ENCODE data around the gene UBXN1. TPM values are rescaled to one million over a fixed set of nuclear protein-coding genes. Genes with fewer than 3 reads are reported as not detected.

Gene UBXN1, protein sequence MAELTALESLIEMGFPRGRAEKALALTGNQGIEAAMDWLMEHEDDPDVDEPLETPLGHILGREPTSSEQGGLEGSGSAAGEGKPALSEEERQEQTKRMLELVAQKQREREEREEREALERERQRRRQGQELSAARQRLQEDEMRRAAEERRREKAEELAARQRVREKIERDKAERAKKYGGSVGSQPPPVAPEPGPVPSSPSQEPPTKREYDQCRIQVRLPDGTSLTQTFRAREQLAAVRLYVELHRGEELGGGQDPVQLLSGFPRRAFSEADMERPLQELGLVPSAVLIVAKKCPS
- total RNA-seq, result 100 to 1,000 TPM; 110 to 116 TPM

DNA sequence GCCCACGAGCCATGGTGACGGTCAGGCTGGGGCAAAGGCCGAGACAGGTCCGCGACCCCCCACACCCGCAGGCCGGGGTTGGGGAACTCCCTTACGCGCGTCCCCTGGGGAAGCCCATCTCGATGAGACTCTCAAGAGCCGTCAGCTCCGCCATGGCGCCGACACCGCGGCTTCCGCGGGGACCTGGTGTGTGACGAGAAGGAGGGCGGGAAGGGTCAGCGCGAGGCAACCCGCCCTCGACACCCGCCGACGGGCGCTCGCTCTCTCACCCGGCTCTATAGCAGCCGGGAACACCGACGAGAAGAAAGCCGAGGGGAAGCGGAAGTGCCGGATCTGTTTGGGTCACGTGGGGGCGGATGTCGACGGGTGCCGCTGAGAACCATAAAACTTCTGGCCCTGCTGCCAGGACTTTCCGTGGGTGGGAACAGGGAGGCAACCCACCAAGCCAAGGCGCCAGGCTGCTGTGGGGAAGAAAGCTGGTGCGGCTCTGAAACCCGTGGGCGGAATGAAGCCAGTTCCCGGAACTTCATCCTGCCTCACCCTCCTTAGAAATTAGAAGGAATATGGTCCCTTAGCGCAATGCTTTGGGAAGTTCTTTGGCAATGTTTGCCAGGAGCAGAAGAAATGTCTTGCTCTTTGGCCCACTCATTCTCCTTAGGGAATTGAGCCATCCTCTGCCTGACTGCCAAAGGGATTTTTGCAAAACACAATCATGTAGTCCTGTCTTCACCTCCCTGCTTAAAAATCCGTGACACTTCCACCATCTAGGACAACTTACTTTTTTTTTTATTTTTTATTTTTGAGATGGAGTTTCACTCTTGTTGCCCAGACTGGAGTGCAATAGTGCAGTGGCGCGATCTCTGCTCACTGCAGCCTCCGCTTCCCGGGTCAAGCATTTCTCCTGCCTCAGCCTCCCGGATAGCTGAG, at the start of gene UBXN1:
Gene UBXN1, minus strand, starts transcription at position 304 of the 927 bp plus-strand sequence. Its CDS starts 150 bp downstream, at position 154.
- Mint-ChIP-seq H3K27ac (peak within 1 kb of the TSS; percentile 90), H3K4me3 (peak within 1 kb of the TSS; percentile 86), H3K4me1 (ENCODE audit: low read depth) (peaks cover 35% of the 10 kb centered on the region), H3K27me3 (no peaks in the 10 kb centered on the region), H3K36me3 (peaks cover 18% of the 10 kb centered on the region), H3K9me3 (no peaks in the 10 kb centered on the region)
- DNase-seq, result peak; percentile 94
- intact Hi-C loops (cut with micrococcal nuclease), result loop anchor here (1.0 to 10.0 kb wide), 2 partner anchors 8 to 254 kb away; partner anchors contain the start of gene UQCC3
- ChIA-PET POLR2A (interaction anchor here (0.6 to 1.4 kb wide), 2 partner anchors 14 to 181 kb away, joined by 3 to 14 read pairs; partner anchors contain the start of genes C11orf98 and CSKMT), CTCF (interaction anchor here (1.0 to 3.4 kb wide), 6 partner anchors 14 to 255 kb away, joined by 3 to 32 read pairs (median 14); partner anchors contain the start of genes C11orf98, CSKMT, TMEM179B and TUT1)

DNA sequence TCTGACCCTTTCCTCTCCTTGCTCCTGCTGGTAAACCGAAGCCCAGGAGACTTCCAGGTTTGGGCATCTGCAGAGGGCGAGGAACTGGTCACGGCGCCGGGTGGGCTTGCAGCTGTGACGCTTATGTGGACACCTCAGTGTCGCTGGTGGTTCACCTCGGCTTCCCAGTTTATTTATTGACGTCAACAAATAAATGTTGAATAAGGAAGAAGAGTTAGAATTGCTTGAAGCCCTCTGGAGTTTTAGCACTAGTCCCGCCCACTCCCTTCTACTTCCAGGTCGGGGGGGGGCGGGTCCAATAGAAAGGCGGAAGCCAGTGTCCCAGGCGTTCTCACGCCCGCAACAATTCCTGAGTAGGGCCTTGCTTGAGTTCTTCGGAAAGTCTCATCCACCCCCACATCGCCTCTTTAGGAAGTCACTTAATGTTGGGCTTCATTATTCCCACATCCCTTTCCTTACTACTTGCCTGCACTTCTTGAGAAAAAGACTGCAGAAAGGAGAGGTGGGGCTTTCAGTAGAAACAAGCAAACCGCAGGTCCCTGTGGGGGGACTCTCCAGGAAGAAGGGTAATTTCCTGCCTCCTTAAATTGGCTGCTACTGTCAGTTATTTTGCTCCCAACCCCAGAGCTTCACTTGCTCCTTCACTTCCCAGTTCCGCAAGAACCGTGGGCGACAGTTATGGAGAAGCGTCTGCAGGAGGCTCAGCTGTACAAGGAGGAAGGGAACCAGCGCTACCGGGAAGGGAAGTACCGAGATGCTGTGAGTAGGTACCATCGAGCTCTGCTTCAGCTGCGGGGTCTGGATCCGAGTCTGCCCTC, 49.5 kb upstream of the UBXN1 start, which contains the start of gene TTC9C:
Gene TTC9C, plus strand, starts transcription at position 316 of the 818 bp plus-strand sequence. Its CDS starts 363 bp downstream, at position 679.
- peak; percentile 90 for DNase-seq
- peak within 1 kb of the TSS; percentile 99 for H3K4me3 Mint-ChIP-seq
- no peaks in the 10 kb centered on the region for H3K9me3 Mint-ChIP-seq
- POLR2A ChIA-PET, result interaction anchor here (0.6 to 4.1 kb wide), 26 partner anchors 8 to 156 kb away, joined by 3 to 39 read pairs (median 6); partner anchors contain the start of genes C11orf98, CSKMT, EEF1G and INTS5
- CTCF ChIA-PET, result interaction anchor here (1.0 to 5.7 kb wide), 6 partner anchors 10 to 58 kb away, joined by 5 to 28 read pairs (median 6); partner anchors contain the start of genes LBHD1, POLR2G, UQCC3 and ZBTB3
- intact Hi-C loops (cut with micrococcal nuclease), result loop anchor here (1.0 to 2.0 kb wide), 3 partner anchors 26 to 112 kb away; partner anchors contain the start of genes TAF6L and ZBTB3
- peak within 1 kb of the TSS; percentile 93 for H3K27ac Mint-ChIP-seq
- H3K36me3 Mint-ChIP-seq, result peaks cover 52% of the 10 kb centered on the region
- peaks cover 44% of the 10 kb centered on the region for H3K4me1 Mint-ChIP-seq (ENCODE audit: low read depth)
- no peaks in the 10 kb centered on the region for H3K27me3 Mint-ChIP-seq

DNA sequence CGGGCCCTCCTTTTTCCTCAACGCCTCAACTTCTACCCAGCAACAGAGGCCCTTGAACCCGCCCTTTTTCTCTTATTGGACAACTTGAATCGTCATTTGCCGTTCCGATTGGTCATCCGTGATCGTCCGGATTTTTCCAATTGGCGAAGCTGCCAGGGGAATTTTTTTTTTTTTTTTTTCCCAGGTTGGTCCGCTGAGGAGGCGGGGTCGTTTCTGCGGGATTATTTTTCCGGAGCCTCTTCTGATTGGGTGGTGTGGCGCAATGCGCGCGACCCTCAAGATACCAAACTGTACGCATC, 48.9 kb upstream of the UBXN1 start:
- Mint-ChIP-seq H3K27ac (peak overlapping the region; percentile 93), H3K27me3 (no peaks in the 10 kb centered on the region), H3K9me3 (no peaks in the 10 kb centered on the region), H3K4me1 (ENCODE audit: low read depth) (peaks cover 40% of the 10 kb centered on the region), H3K4me3 (peak overlapping the region; percentile 99), H3K36me3 (peaks cover 52% of the 10 kb centered on the region)
- ChIA-PET POLR2A (interaction anchor here (0.6 to 5.3 kb wide), 32 partner anchors 10 to 202 kb away, joined by 3 to 48 read pairs (median 6); partner anchors contain the start of genes B3GAT3, C11orf98, CSKMT and EEF1G), CTCF (interaction anchor here (0.7 to 5.7 kb wide), 14 partner anchors 10 to 136 kb away, joined by 3 to 28 read pairs (median 4); partner anchors contain the start of genes C11orf98, CSKMT, LBHD1 and MTA2)
- peak; percentile 90 for DNase-seq
- intact Hi-C loops (cut with micrococcal nuclease), result loop anchor here (1.0 to 2.0 kb wide), 10 partner anchors 19 to 153 kb away; partner anchors contain the start of genes INTS5, NXF1, TAF6L and TMEM179B

DNA sequence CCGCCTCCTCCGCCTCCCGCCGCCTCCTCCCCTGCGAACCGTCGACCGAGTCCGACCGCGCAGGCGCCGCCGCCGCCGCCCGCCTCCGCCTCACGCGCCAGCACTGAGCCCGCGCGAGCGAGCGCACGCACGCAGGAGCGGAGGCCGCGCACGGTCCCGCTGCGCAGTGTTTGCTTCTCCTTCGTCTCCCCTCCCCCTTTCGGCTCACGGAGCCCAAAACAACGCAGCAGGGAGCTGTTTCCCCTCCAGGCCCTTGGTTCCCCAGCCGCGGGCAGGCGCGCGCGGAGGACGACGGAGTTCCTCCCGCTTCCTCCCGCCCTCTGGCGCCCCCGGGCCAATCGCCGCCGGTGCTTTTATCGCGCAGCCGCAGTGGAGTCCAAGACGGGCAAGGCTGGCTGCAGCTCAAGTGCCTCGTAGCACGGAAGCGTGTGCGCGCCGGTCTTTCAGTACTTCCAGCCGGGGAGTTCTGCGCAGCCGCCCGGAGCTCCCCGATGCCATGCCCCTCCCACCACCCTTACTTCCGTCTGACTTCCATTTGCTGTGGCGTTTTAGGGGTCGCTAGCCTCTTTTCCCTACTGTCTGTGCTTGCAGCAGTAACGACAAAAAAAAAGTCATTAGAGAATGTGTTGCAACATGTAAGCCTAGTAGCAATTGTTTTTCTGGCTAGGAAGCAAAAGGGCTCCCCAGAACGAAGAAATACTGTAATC, 48.4 kb upstream of the UBXN1 start, which contains the start of gene HNRNPUL2:
Gene HNRNPUL2, minus strand, starts transcription at position 293 of the 707 bp plus-strand sequence. CDS start 301 bp downstream, outside the sequence.
- ChIA-PET CTCF (interaction anchor here (0.5 to 5.7 kb wide), 17 partner anchors 9 to 151 kb away, joined by 3 to 28 read pairs (median 4); partner anchors contain the start of genes C11orf98, CSKMT, LBHD1 and MTA2), POLR2A (interaction anchor here (0.6 to 5.3 kb wide), 33 partner anchors 10 to 203 kb away, joined by 3 to 48 read pairs (median 6); partner anchors contain the start of genes B3GAT3, C11orf98, CSKMT and EEF1G)
- no peaks in the 10 kb centered on the region for H3K9me3 Mint-ChIP-seq
- H3K4me1 Mint-ChIP-seq (ENCODE audit: low read depth), result peaks cover 42% of the 10 kb centered on the region
- H3K36me3 Mint-ChIP-seq, result peaks cover 57% of the 10 kb centered on the region
- intact Hi-C loops (cut with micrococcal nuclease), result loop anchor here (1.0 to 2.0 kb wide), 7 partner anchors 18 to 154 kb away; partner anchors contain the start of genes INTS5, NXF1, TMEM179B and UQCC3
- H3K4me3 Mint-ChIP-seq, result peak within 1 kb of the TSS; percentile 99
- H3K27me3 Mint-ChIP-seq, result no peaks in the 10 kb centered on the region
- H3K27ac Mint-ChIP-seq, result peak within 1 kb of the TSS; percentile 93
- peak; percentile 99 for DNase-seq

DNA sequence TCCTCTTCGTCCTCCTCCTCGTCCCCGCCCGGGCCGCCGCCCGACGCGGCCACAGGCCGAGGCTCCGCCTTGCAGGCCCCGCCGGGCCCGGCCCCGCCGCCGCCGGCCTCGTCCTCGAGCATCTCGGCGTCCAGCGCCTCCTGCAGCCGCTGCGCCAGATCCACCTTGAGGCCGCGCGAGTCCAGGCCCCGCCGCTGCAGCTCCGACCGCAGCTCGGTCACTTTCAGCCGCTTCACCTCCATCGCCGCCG, 48.0 kb upstream of the UBXN1 start:
- POLR2A ChIA-PET, result interaction anchor here (0.8 to 5.3 kb wide), 25 partner anchors 9 to 173 kb away, joined by 3 to 48 read pairs (median 8); partner anchors contain the start of genes B3GAT3, C11orf98, CSKMT and INTS5
- CTCF ChIA-PET, result interaction anchor here (0.5 to 5.7 kb wide), 16 partner anchors 12 to 152 kb away, joined by 3 to 28 read pairs (median 4); partner anchors contain the start of genes C11orf98, CSKMT, LBHD1 and MTA2
- H3K27ac Mint-ChIP-seq, result peak overlapping the region; percentile 93
- intact Hi-C loops (cut with micrococcal nuclease), result loop anchor here (1.0 to 2.0 kb wide), 7 partner anchors 18 to 154 kb away; partner anchors contain the start of genes INTS5, NXF1, TMEM179B and UQCC3
- peak overlapping the region; percentile 99 for H3K4me3 Mint-ChIP-seq
- peaks cover 62% of the 10 kb centered on the region for H3K36me3 Mint-ChIP-seq
- DNase-seq, result no peak
- no peaks in the 10 kb centered on the region for H3K27me3 Mint-ChIP-seq
- H3K9me3 Mint-ChIP-seq, result no peaks in the 10 kb centered on the region
- peaks cover 47% of the 10 kb centered on the region for H3K4me1 Mint-ChIP-seq (ENCODE audit: low read depth)

DNA sequence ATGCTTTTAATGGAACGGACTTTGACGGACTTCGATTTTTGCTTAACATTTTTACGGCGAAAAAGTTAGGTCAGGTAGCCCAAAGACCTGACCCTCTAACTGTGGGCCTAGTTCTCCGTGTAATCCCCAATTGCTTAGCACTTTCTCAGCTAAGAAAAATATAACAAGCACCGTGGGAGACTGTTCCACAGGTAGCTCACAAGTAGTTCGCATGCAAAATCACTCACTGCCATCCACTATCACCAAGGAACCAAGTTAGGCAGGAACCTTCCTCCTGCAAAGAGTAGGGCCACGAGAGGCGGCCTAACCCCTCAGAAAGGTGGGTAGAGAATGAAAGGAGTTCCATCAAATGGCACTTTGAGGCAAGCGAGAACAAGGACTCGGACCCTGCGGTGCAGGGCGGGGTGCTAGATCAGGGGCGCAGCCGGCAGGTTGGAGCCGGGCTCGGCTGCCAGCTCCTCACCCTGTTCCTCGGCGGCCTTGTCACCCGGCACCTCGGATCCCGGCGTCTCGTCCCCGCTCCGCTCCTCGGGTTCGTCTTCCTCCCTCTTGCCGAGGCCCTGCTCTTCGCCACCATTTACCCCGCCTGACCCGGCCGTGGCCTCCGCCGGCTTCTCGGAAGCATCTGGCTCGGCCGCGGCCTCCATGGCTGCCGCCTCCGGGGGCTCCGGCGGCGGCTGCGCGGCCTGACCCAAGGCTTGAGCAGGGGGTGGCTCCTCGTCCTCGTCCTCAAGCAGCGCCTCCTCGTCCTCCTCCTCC, 47.5 kb upstream of the UBXN1 start:
- Mint-ChIP-seq H3K4me1 (ENCODE audit: low read depth) (peaks cover 49% of the 10 kb centered on the region), H3K27me3 (no peaks in the 10 kb centered on the region), H3K36me3 (peaks cover 66% of the 10 kb centered on the region), H3K27ac (peak overlapping the region; percentile 93), H3K9me3 (no peaks in the 10 kb centered on the region), H3K4me3 (peak overlapping the region; percentile 99)
- intact Hi-C loops (cut with micrococcal nuclease), result loop anchor here (2.0 kb wide), 2 partner anchors 56 to 74 kb away; partner anchors contain the start of genes INTS5 and UQCC3
- DNase-seq, result peak; percentile 37
- POLR2A ChIA-PET, result interaction anchor here (0.8 to 5.3 kb wide), 18 partner anchors 9 to 173 kb away, joined by 3 to 48 read pairs (median 11); partner anchors contain the start of genes C11orf98, CSKMT, INTS5 and LBHD1
- CTCF ChIA-PET, result interaction anchor here (0.7 to 1.5 kb wide), 9 partner anchors 11 to 333 kb away, joined by 3 to 9 read pairs (median 3); partner anchors contain the start of genes C11orf98, CSKMT and ZBTB3

DNA sequence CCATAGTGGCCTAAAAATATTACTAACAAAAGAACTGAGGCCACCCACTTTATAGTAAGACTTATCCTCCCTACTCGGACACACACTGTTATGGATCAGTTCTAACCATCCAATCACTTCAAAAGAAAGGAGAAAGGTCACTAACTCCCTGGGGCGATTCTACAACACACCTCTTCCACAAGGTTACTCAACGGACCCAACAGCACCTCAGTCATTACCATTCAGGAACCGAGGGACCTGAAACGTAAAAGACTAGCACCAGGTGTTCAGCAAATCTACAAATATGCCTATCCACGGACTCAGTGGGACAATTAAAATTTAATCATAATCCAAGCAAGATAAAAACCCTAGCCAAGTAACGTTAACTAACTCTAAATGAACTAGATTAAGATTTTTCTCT, 46.8 kb upstream of the UBXN1 start:
- H3K9me3 Mint-ChIP-seq, result no peaks in the 10 kb centered on the region
- H3K36me3 Mint-ChIP-seq, result peaks cover 68% of the 10 kb centered on the region
- peak overlapping the region; percentile 93 for H3K27ac Mint-ChIP-seq
- peaks cover 48% of the 10 kb centered on the region for H3K4me1 Mint-ChIP-seq (ENCODE audit: low read depth)
- H3K4me3 Mint-ChIP-seq, result peak overlapping the region; percentile 99
- intact Hi-C loops (cut with micrococcal nuclease), result loop anchor here (2.0 kb wide), 2 partner anchors 55 to 73 kb away; partner anchors contain the start of genes INTS5 and UQCC3
- no peaks in the 10 kb centered on the region for H3K27me3 Mint-ChIP-seq
- ChIA-PET POLR2A (interaction anchor here (0.8 to 5.3 kb wide), 4 partner anchors 8 to 130 kb away, joined by 3 to 48 read pairs (median 6); no protein-coding TSS in a partner anchor), CTCF (interaction anchor here (0.7 to 1.4 kb wide), 4 partner anchors 20 to 333 kb away, joined by 3 to 4 read pairs (median 3); partner anchors contain the start of gene ZBTB3)
- no peak for DNase-seq

DNA sequence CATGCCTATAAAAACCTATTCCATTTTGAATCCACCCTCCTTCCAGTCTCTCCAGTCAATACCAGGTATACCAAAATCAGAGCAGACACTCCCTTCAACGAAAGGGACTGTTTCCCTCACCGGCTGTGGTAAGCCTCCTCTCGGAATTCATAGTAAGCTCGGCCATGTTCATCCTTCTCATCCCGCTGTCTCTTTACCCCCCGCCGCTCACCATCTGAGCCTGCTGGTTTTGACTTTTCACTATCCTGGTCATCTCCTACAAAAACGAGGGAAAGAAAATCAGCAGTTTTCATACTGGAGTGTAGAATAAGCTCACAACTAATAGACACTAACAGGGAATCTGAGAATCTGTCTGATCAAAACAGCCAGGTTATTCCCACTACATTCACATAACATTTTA, 45.3 kb upstream of the UBXN1 start:
- H3K4me1 Mint-ChIP-seq (ENCODE audit: low read depth), result peaks cover 48% of the 10 kb centered on the region
- intact Hi-C loops (cut with micrococcal nuclease), result no loop called here
- DNase-seq, result no peak
- H3K36me3 Mint-ChIP-seq, result peaks cover 74% of the 10 kb centered on the region
- CTCF ChIA-PET, result interaction anchor here (1.3 to 1.9 kb wide), 3 partner anchors 12 to 133 kb away, joined by 4 to 7 read pairs (median 4); partner anchors contain the start of gene TUT1
- no peaks in the 10 kb centered on the region for H3K27me3 Mint-ChIP-seq
- peak overlapping the region; percentile 50 for H3K27ac Mint-ChIP-seq
- peak overlapping the region; percentile 99 for H3K4me3 Mint-ChIP-seq
- POLR2A ChIA-PET, result interaction anchor here (5.3 kb wide), 1 partner anchor 131 kb away, joined by 48 read pairs; no protein-coding TSS in a partner anchor
- H3K9me3 Mint-ChIP-seq, result no peaks in the 10 kb centered on the region

DNA sequence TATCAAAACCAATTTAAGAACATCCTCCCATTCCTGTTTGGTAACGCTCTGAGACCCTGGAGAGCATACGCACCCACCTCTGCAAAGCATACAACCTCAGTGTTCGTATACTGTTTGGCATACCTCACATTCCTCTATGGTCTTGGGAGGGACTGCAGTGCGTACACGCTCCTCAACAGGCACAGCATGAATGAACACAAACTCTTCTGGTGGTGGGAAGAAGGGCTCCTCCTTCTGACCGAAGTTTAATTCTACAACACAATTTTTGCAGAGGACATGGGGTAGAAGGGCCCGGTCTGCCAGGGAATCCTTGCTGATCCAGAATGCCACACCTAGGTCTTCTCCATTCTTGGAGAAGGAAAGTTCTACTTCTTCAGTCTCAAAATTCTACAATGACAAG, 43.1 kb upstream of the UBXN1 start:
- intact Hi-C loops (cut with micrococcal nuclease), result no loop called here
- ChIA-PET CTCF (no interaction called here), POLR2A (no interaction called here)
- no peak overlapping the region for H3K4me3 Mint-ChIP-seq
- DNase-seq, result no peak
- H3K9me3 Mint-ChIP-seq, result no peaks in the 10 kb centered on the region
- peaks cover 82% of the 10 kb centered on the region for H3K36me3 Mint-ChIP-seq
- H3K27ac Mint-ChIP-seq, result no peak overlapping the region
- peaks cover 58% of the 10 kb centered on the region for H3K4me1 Mint-ChIP-seq (ENCODE audit: low read depth)
- H3K27me3 Mint-ChIP-seq, result no peaks in the 10 kb centered on the region
